ENCODE measurements around the gene SH3BGRL2. TPM values are rescaled to one million over a fixed set of nuclear protein-coding genes. Genes with fewer than 3 reads are reported as not detected.

The SH3BGRL2 gene
- total and polyA plus RNA-seq, 2 experiments from 2014 or later = 8.4 to 24.5 TPM

DNA sequence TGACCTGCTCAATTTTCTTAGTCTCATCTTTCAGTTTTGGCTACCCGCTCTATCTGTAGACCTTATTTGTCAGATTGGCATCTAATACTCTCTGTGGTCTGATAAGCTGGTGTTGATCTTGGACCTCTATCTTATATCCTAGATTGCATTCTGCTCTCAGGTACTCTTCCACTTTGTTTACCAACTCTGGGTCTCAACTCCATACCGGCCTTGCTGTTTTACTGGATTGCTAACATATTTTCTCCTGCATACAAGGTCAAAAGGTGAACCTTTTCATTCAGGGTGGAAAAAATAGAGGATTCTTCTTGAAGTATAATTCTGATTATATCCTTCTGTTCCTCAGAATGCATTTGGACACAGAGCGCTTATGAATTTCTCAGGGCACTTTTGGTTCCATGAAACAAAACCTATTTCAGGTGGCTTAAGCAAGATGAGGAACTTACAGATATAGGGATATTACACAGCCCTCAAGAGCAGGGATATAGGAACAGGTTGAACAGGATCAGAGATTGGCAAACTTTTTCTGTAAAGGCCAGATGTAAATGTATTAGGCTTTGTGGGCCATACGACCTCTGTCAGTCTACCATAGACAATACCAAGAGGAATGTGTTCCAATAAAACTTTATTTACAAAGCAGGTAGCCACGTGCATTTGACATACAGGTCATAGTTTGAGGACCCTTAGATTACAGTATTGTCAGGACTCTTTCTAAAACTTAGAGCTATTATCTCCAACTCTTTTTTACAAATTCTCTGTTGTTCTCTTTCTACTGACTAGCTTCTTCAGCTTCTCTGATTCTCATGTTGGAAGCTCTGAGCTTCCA is 2.5 kb upstream of the SH3BGRL2 start:
- DNase-seq (ENCODE audit: low spot score) = no peak
- H3K4me3 ChIP-seq = no peak overlapping the region
- Mint-ChIP-seq H3K27ac (no peak overlapping the region), H3K4me1 (peaks cover 6% of the 10 kb centered on the region; the same call in 2 of the 3 replicates), H3K4me3 (no peak overlapping the region), H3K27me3 (ENCODE audit: insufficient read depth, low read depth, poor library complexity) (peaks cover 7% of the 10 kb centered on the region), H3K9me3 (no peaks in the 10 kb centered on the region), H3K36me3 (ENCODE audit: low read depth) (no peaks in the 10 kb centered on the region)
- TF ChIP-seq NANOG (IDR thresholded peaks at IDR 0.05; ENCODE audit: borderline replicate concordance) (no peak), POLR2AphosphoS5 (IDR thresholded peaks at IDR 0.05; ENCODE audit: low read depth) (no peak), CREB1 (CRISPR knock-in tag; IDR thresholded peaks at IDR 0.05; ENCODE audit: low read depth) (no peak)
- TF ChIP-seq, protein P1, sequence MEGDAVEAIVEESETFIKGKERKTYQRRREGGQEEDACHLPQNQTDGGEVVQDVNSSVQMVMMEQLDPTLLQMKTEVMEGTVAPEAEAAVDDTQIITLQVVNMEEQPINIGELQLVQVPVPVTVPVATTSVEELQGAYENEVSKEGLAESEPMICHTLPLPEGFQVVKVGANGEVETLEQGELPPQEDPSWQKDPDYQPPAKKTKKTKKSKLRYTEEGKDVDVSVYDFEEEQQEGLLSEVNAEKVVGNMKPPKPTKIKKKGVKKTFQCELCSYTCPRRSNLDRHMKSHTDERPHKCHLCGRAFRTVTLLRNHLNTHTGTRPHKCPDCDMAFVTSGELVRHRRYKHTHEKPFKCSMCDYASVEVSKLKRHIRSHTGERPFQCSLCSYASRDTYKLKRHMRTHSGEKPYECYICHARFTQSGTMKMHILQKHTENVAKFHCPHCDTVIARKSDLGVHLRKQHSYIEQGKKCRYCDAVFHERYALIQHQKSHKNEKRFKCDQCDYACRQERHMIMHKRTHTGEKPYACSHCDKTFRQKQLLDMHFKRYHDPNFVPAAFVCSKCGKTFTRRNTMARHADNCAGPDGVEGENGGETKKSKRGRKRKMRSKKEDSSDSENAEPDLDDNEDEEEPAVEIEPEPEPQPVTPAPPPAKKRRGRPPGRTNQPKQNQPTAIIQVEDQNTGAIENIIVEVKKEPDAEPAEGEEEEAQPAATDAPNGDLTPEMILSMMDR (conservative IDR thresholded peaks at IDR 0.05; ENCODE audit: low read depth in 2 of 2) = no peak
- TF ChIP-seq, protein P2, sequence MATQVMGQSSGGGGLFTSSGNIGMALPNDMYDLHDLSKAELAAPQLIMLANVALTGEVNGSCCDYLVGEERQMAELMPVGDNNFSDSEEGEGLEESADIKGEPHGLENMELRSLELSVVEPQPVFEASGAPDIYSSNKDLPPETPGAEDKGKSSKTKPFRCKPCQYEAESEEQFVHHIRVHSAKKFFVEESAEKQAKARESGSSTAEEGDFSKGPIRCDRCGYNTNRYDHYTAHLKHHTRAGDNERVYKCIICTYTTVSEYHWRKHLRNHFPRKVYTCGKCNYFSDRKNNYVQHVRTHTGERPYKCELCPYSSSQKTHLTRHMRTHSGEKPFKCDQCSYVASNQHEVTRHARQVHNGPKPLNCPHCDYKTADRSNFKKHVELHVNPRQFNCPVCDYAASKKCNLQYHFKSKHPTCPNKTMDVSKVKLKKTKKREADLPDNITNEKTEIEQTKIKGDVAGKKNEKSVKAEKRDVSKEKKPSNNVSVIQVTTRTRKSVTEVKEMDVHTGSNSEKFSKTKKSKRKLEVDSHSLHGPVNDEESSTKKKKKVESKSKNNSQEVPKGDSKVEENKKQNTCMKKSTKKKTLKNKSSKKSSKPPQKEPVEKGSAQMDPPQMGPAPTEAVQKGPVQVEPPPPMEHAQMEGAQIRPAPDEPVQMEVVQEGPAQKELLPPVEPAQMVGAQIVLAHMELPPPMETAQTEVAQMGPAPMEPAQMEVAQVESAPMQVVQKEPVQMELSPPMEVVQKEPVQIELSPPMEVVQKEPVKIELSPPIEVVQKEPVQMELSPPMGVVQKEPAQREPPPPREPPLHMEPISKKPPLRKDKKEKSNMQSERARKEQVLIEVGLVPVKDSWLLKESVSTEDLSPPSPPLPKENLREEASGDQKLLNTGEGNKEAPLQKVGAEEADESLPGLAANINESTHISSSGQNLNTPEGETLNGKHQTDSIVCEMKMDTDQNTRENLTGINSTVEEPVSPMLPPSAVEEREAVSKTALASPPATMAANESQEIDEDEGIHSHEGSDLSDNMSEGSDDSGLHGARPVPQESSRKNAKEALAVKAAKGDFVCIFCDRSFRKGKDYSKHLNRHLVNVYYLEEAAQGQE (IDR thresholded peaks at IDR 0.05; ENCODE audit: unreplicated experiment) = no peak
- H3K27me3 ChIP-seq (ENCODE audit: insufficient read depth) = peaks cover 27% of the 10 kb centered on the region
- ATAC-seq = no peak
- H2AFZ ChIP-seq = no peak overlapping the region
- no peak overlapping the region for H3K4me2 ChIP-seq
- peaks cover 16% of the 10 kb centered on the region for H3K4me1 ChIP-seq (ENCODE audit: insufficient read depth)
- H3F3A ChIP-seq (replicated peaks; ENCODE audit: low read depth) = no peaks in the 10 kb centered on the region
- H3K36me3 ChIP-seq (ENCODE audit: insufficient read depth) = no peaks in the 10 kb centered on the region
- H3K9me2 ChIP-seq (ENCODE audit: insufficient read depth) = no peaks in the 10 kb centered on the region
- H4K20me1 ChIP-seq (replicated peaks; ENCODE audit: insufficient read depth) = no peaks in the 10 kb centered on the region
- 0 out of 2 replicates have a peak, but pooled peaks cover 8% of the 10 kb centered on the region for H3K79me2 ChIP-seq (replicated peaks; ENCODE audit: insufficient read depth)
- H3K27ac ChIP-seq (ENCODE audit: low read depth) = no peak overlapping the region

DNA sequence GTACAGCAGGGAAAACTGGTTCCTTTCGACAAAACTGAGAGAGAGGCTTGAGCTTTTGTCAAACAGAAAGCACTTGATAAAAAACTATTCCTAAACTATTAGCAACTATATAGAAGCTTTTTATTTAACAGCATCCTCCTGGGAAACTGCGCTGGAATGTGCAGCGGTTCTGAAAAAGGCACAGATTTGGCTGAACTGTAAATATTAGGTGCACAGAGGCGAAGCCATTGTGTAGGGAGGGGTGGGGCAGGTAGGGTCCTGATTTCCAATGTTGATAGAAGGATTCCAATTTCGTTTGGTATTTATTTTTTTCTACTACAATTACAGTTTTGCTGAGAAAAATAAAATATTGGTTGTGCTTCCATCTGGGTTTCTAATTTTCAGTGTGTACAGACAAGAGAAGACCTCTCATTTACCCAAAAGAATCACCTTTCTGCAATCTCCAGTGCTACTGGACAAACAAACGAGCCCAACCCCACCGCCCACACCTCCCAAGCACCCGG is 698 bp upstream of the SH3BGRL2 start:
- no peaks in the 10 kb centered on the region for H3K36me3 Mint-ChIP-seq (ENCODE audit: low read depth)
- peak overlapping the region; percentile 94 for H3K4me3 ChIP-seq
- peaks cover 16% of the 10 kb centered on the region for H3K4me1 Mint-ChIP-seq
- H3K9me3 Mint-ChIP-seq = no peaks in the 10 kb centered on the region
- 0 out of 2 replicates have a peak, but pooled peaks cover 8% of the 10 kb centered on the region for H3K79me2 ChIP-seq (replicated peaks; ENCODE audit: insufficient read depth)
- H3K27ac ChIP-seq (ENCODE audit: low read depth) = no peak overlapping the region
- ATAC-seq (no peak), DNase-seq (ENCODE audit: low spot score) (no peak)
- no peaks in the 10 kb centered on the region; the same call in 1 of the 2 replicates for H4K20me1 ChIP-seq (replicated peaks; ENCODE audit: insufficient read depth)
- peaks cover 27% of the 10 kb centered on the region for H3K27me3 ChIP-seq (ENCODE audit: insufficient read depth)
- H3K4me1 ChIP-seq (ENCODE audit: insufficient read depth) = peaks cover 22% of the 10 kb centered on the region
- H3K4me2 ChIP-seq = peak overlapping the region; percentile 98
- no peaks in the 10 kb centered on the region for H3K36me3 ChIP-seq (ENCODE audit: insufficient read depth)
- no peak overlapping the region for H3K27ac Mint-ChIP-seq
- H3K4me3 Mint-ChIP-seq = peak overlapping the region; percentile 95
- no peaks in the 10 kb centered on the region for H3K9me2 ChIP-seq (ENCODE audit: insufficient read depth)
- peak overlapping the region; percentile 100 for H2AFZ ChIP-seq
- no peaks in the 10 kb centered on the region for H3F3A ChIP-seq (replicated peaks; ENCODE audit: low read depth)
- peaks cover 6% of the 10 kb centered on the region for H3K27me3 Mint-ChIP-seq (ENCODE audit: insufficient read depth, low read depth, poor library complexity)
- TF ChIP-seq NANOG (IDR thresholded peaks at IDR 0.05; ENCODE audit: borderline replicate concordance) (no peak), ZNF114 (CRISPR knock-in tag; IDR thresholded peaks at IDR 0.05) (no peak), EZH2 (IDR thresholded peaks at IDR 0.05; ENCODE audit: low read depth, unreplicated experiment) (no peak), JUNB (IDR thresholded peaks at IDR 0.05; ENCODE audit: unreplicated experiment) (no peak), EZH2phosphoT487 (IDR thresholded peaks at IDR 0.05; ENCODE audit: unreplicated experiment) (no peak), ZNF331 (CRISPR knock-in tag; IDR thresholded peaks at IDR 0.05; ENCODE audit: low read depth) (no peak), POLR2AphosphoS5 (IDR thresholded peaks at IDR 0.05; ENCODE audit: low read depth) (no peak)
- TF ChIP-seq, protein P3, sequence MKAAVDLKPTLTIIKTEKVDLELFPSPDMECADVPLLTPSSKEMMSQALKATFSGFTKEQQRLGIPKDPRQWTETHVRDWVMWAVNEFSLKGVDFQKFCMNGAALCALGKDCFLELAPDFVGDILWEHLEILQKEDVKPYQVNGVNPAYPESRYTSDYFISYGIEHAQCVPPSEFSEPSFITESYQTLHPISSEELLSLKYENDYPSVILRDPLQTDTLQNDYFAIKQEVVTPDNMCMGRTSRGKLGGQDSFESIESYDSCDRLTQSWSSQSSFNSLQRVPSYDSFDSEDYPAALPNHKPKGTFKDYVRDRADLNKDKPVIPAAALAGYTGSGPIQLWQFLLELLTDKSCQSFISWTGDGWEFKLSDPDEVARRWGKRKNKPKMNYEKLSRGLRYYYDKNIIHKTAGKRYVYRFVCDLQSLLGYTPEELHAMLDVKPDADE (IDR thresholded peaks at IDR 0.05) = no peak
- TF ChIP-seq, protein P1 (conservative IDR thresholded peaks at IDR 0.05; ENCODE audit: low read depth in 2 of 2) = no peak
